ENCODE measurements around the gene SLC26A9. TPM values are rescaled to one million over a fixed set of nuclear protein-coding genes. Genes with fewer than 3 reads are reported as not detected.

SLC26A9 gene
- total and polyA plus RNA-seq, 9 of the 15 experiments (the other 6 are each of a cell fraction or from before 2014, with no cell fraction given): 0.03 TPM; not detected in 8

GRCh38 chr1:205985330-205986005 is 42.2 kb upstream of the SLC26A9 start:
- H4K20me1 ChIP-seq (replicated peaks; ENCODE audit: control insufficient read depth, insufficient read depth, low read length): peaks cover 16% of the 10 kb centered on the region; the same call in 1 of the 2 replicates
- FAIRE-seq (no peak), DNase-seq (ENCODE audit: extremely low read depth in 1 of 4, low spot score in 3 of 4) (no peak), ATAC-seq (no peak)
- no peak overlapping the region for H2AFZ ChIP-seq (ENCODE audit: low read depth, low read length)
- no peak overlapping the region for H3K27ac ChIP-seq (ENCODE audit: extremely low read depth, low read depth, low read length)
- intact Hi-C loops (cut with micrococcal nuclease) (no loop called here), in situ Hi-C loops (cut with MboI) (no loop called here)
- no peaks in the 10 kb centered on the region for H3K9me3 ChIP-seq (replicated peaks; ENCODE audit: control insufficient read depth, insufficient read depth, low read depth, low read length)
- H3K9ac ChIP-seq (ENCODE audit: insufficient read depth in 1 of 2, low read depth in 2 of 2, low read length in 2 of 2): no peak overlapping the region
- 2% methylated on average over 7 of the region's 9 CpGs for WGBS (ENCODE audit: insufficient coverage, low coverage, missing lambda C conversion rate)
- peaks cover 8 to 43% of the 10 kb centered on the region in 2 experiments; a peak in 2 of 5 replicates for H3K27me3 ChIP-seq (ENCODE audit: control insufficient read depth in 2 of 2, insufficient read depth in 2 of 2, low read length in 2 of 2)
- no peaks in the 10 kb centered on the region for H3K9me1 ChIP-seq (ENCODE audit: control insufficient read depth, insufficient read depth, low read length)
- no peaks in the 10 kb centered on the region for H3K36me3 ChIP-seq (ENCODE audit: control insufficient read depth, insufficient read depth, low read length)
- no peaks in the 10 kb centered on the region for H3K79me2 ChIP-seq (ENCODE audit: control insufficient read depth, insufficient read depth, low read length)
- H3K4me2 ChIP-seq (ENCODE audit: insufficient read depth, low read length): no peak overlapping the region
- TF ChIP-seq MTA1 (IDR thresholded peaks at IDR 0.05; ENCODE audit: borderline replicate concordance): no peak
- TF ChIP-seq RBM22 (IDR thresholded peaks at IDR 0.05; ENCODE audit: low read depth, low read length, poor library complexity, severe bottlenecking): no peak
- no peak for TF ChIP-seq ZNF280B (CRISPR knock-in tag; IDR thresholded peaks at IDR 0.05)
- no peak for TF ChIP-seq ZNF324 (CRISPR knock-in tag; IDR thresholded peaks at IDR 0.05)
- TF ChIP-seq SUPT5H (IDR thresholded peaks at IDR 0.05): no peak
- no peak for TF ChIP-seq ZBTB1 (CRISPR knock-in tag; IDR thresholded peaks at IDR 0.05; ENCODE audit: borderline replicate concordance, low read depth)
- no peaks in the 10 kb centered on the region; a peak in 1 of 5 replicates for H3K4me1 ChIP-seq (replicated peaks in 1 of 2; ENCODE audit: control insufficient read depth in 2 of 2, insufficient read depth in 2 of 2, low read length in 2 of 2)
- POLR2A ChIA-PET: interaction anchor here (0.6 to 1.4 kb wide), 3 partner anchors 8 to 651 kb away, joined by 3 to 6 read pairs (median 5); no protein-coding TSS in a partner anchor
- BruUV-seq (replicated peaks): no TSS peak
- no peak overlapping the region for H3K4me3 ChIP-seq
- CTCF ChIA-PET (ENCODE audit: low intra/inter-chr PET ratio): interaction anchor here (0.9 kb wide), 1 partner anchor 121 kb away, joined by 6 read pairs; no protein-coding TSS in a partner anchor
